HepG2 (cell line): ENCODE results near the gene ASXL1. TPM values are rescaled to one million over a fixed set of nuclear protein-coding genes. Genes with fewer than 3 reads are reported as not detected.

ENCODE experiments used
- ATAC-seq: fragments of 200-7000 bp; cut with Tn5 transposase; 3 replicates; pipeline ENCODE4 v1.9.1; 2020; ENCODE audit warnings: mild to moderate bottlenecking, moderate library complexity
- BruUV-seq: library from RNA; stranded (reverse); fragments of 400-500 nt; replicated peaks from 2 replicates; lab custom pipeline; 2021; lab: Mats Ljungman, UMichigan
- CTCF ChIA-PET: fragments of 300-600 bp; formaldehyde crosslinking; extraction: SDS; loops from one replicate; lab custom pipeline; 2021; ENCODE audit warnings: low total read pairs, inconsistent platforms, low intra/inter-chr PET ratio; lab: Yijun Ruan, JAX
- POLR2A ChIA-PET: fragments of 350-600 bp; sonication (Branson Sonifier 250); formaldehyde crosslinking; loops from one replicate; lab custom pipeline; 2020; ENCODE audit warnings: antibody characterized with exemption, inconsistent platforms; lab: Yijun Ruan, JAX
- DNase-seq: peaks from one replicate; pipeline ENCODE4 v3.0.0-alpha.2; 2015; ENCODE audit warnings: low spot score
- FAIRE-seq: peaks from 3 replicates; lab custom pipeline; 2011; peaks lifted over from hg19 to GRCh38; lab: Jason Lieb, UNC
- H2AFZ ChIP-seq: one replicate; pipeline ENCODE4 v1.6.1; 2011; ENCODE audit warnings: low read length, inconsistent platforms
- H3K27ac ChIP-seq: fragments of 300-600 bp; 3 replicates; pipeline ENCODE4 v1.8.0; 2011; ENCODE audit warnings: mixed run types, mild to moderate bottlenecking, mixed read lengths, low read length, inconsistent platforms; ENCODE audit not compliant: insufficient read depth; ENCODE audit errors: extremely low read length
- H3K27me3 ChIP-seq, 2 experiments: fragments of 200-600 bp in 1 of 2; 2 replicates in 1 of 2; 3 replicates in 1 of 2; pipeline versions ENCODE4 v1.6.0 to v1.8.0; 2011; ENCODE audit warnings: low read length in 2 of 2, mild to moderate bottlenecking in 2 of 2, moderate library complexity in 2 of 2, inconsistent platforms in 1 of 2; ENCODE audit not compliant: insufficient read depth in 2 of 2, control insufficient read depth in 1 of 2
- H3K36me3 ChIP-seq, 2 experiments: fragments of 200-600 bp in 1 of 2; replicated peaks in 1 of 2; 2 replicates in 1 of 2; 3 replicates in 1 of 2; pipeline versions ENCODE4 v1.5.1 to v1.8.0; 2011; ENCODE audit warnings: low read length in 2 of 2, inconsistent platforms in 1 of 2; ENCODE audit not compliant: insufficient read depth in 2 of 2, control insufficient read depth in 1 of 2
- H3K4me1 ChIP-seq: 2 replicates; pipeline ENCODE4 v1.5.1; 2012; ENCODE audit warnings: low read length, inconsistent platforms; ENCODE audit not compliant: insufficient read depth
- H3K4me2 ChIP-seq: 2 replicates; pipeline ENCODE4 v1.6.0; 2011; ENCODE audit warnings: low read depth, low read length, inconsistent platforms
- H3K4me3 ChIP-seq, 3 experiments: fragments of 200-600 bp in 1 of 3; sonication (generic), shearing (Covaris generic) in 1 of 3; replicated peaks in 1 of 3; 2 replicates each; pipeline ENCODE4 v1.5.1; 2011 to 2016; ENCODE audit warnings: low read length in 3 of 3, inconsistent platforms in 2 of 3, low read depth in 2 of 3, mild to moderate bottlenecking in 2 of 3, control low read depth in 1 of 3, mixed read lengths in 1 of 3; ENCODE audit not compliant: insufficient read depth in 1 of 3
- H3K79me2 ChIP-seq: one replicate; pipeline ENCODE4 v1.6.1; 2011; ENCODE audit warnings: low read length, inconsistent platforms; ENCODE audit not compliant: insufficient read depth
- H3K9ac ChIP-seq: 2 replicates; pipeline ENCODE4 v1.6.0; 2011; ENCODE audit warnings: mild to moderate bottlenecking, low read depth, low read length, inconsistent platforms; ENCODE audit not compliant: insufficient read depth
- H3K9me3 ChIP-seq: 2 replicates; pipeline ENCODE4 v1.5.1; 2012; ENCODE audit warnings: mild to moderate bottlenecking, low read length
- H4K20me1 ChIP-seq: 2 replicates; pipeline ENCODE4 v1.6.0; 2011; ENCODE audit warnings: inconsistent platforms, mild to moderate bottlenecking, low read length, moderate library complexity; ENCODE audit not compliant: insufficient read depth
- AGO2 ChIP-seq: fragments of 200-400 bp; formaldehyde crosslinking; optimal IDR thresholded peaks from 2 replicates; pipeline ENCODE3; 2017; ENCODE audit warnings: mild to moderate bottlenecking, low read depth, low read length, moderate library complexity
- EED ChIP-seq: sonication (generic); formaldehyde crosslinking; IDR thresholded peaks from 2 replicates; pipeline ENCODE4 v1.5.0; 2020; ENCODE audit warnings: mild to moderate bottlenecking, missing genetic modification reagents
- FOSL2 ChIP-seq: sonication (generic); formaldehyde crosslinking; IDR thresholded peaks from 2 replicates; pipeline ENCODE4 v1.4.0; 2020; ENCODE audit warnings: missing genetic modification reagents
- FOXP1 ChIP-seq, 2 experiments: fragments of 450-650 bp in 1 of 2; IDR thresholded peaks; 2 replicates each; pipeline ENCODE4 v1.6.1; 2017 to 2018; ENCODE audit warnings: antibody characterized with exemption in 1 of 2
- IRF1 ChIP-seq: sonication (generic); formaldehyde crosslinking; IDR thresholded peaks from 2 replicates; pipeline ENCODE4 v1.4.0; 2020; ENCODE audit warnings: low read depth, mild to moderate bottlenecking, missing genetic modification reagents
- NRL ChIP-seq: sonication (generic); formaldehyde crosslinking; IDR thresholded peaks from 2 replicates; pipeline ENCODE4 v1.5.0; 2020; ENCODE audit warnings: missing genetic modification reagents, mild to moderate bottlenecking, moderate library complexity, borderline replicate concordance
- PHB2 ChIP-seq: fragments of 450-650 bp; IDR thresholded peaks from 2 replicates; pipeline ENCODE4 v1.6.1; 2018; ENCODE audit not compliant: partially characterized antibody
- POLR2A ChIP-seq, 2 experiments: IDR thresholded peaks; 2 replicates each; pipeline ENCODE4 v1.6.1; 2011; ENCODE audit warnings: low read depth in 2 of 2, low read length in 2 of 2, mild to moderate bottlenecking in 1 of 2, moderate library complexity in 1 of 2; ENCODE audit not compliant: insufficient read depth in 1 of 2
- SAFB2 ChIP-seq: sonication (generic); formaldehyde crosslinking; IDR thresholded peaks from 2 replicates; pipeline ENCODE4 v1.5.1; 2020; ENCODE audit warnings: missing genetic modification reagents, low read depth, mild to moderate bottlenecking, borderline replicate concordance
- SALL2 ChIP-seq: sonication (generic); formaldehyde crosslinking; IDR thresholded peaks from 2 replicates; pipeline ENCODE4 v1.8.1; 2023; ENCODE audit warnings: mild to moderate bottlenecking, missing genetic modification reagents, inconsistent platforms
- SKIL ChIP-seq: sonication (generic); formaldehyde crosslinking; IDR thresholded peaks from 2 replicates; pipeline ENCODE4 v1.8.0; 2022; ENCODE audit warnings: missing genetic modification reagents, mild to moderate bottlenecking, moderate library complexity, borderline replicate concordance
- SOX13 ChIP-seq, 3 experiments: fragments of 450-650 bp in 1 of 3; sonication (generic) in 1 of 3; formaldehyde crosslinking in 1 of 3; IDR thresholded peaks in 2 of 3; conservative IDR thresholded peaks in 1 of 3; 2 replicates each; pipeline versions ENCODE4 v1.5.0 to v1.6.1; 2016 to 2020; ENCODE audit warnings: antibody characterized with exemption in 1 of 3, mild to moderate bottlenecking in 1 of 3, missing compliant biosample characterization in 1 of 3, missing genetic modification reagents in 1 of 3, moderate library complexity in 1 of 3
- SPEN ChIP-seq: sonication (generic); formaldehyde crosslinking; IDR thresholded peaks from 2 replicates; pipeline ENCODE4 v1.5.1; 2020; ENCODE audit warnings: low read depth, mild to moderate bottlenecking, missing genetic modification reagents
- ZBTB38 ChIP-seq: sonication (generic); formaldehyde crosslinking; IDR thresholded peaks from 2 replicates; pipeline ENCODE4 v1.5.1; 2020; ENCODE audit warnings: mild to moderate bottlenecking, missing genetic modification reagents
- ZFP36L2 ChIP-seq: sonication (generic); formaldehyde crosslinking; IDR thresholded peaks from 2 replicates; pipeline ENCODE4 v1.4.0; 2020; ENCODE audit warnings: missing genetic modification reagents
- ZFY ChIP-seq: sonication (generic); formaldehyde crosslinking; IDR thresholded peaks from 2 replicates; pipeline ENCODE4 v1.4.0; 2020; ENCODE audit warnings: missing genetic modification reagents
- ZNF292 ChIP-seq: sonication (generic); formaldehyde crosslinking; IDR thresholded peaks from 2 replicates; pipeline ENCODE4 v1.8.1; 2022; ENCODE audit warnings: mild to moderate bottlenecking, low read depth, missing genetic modification reagents, borderline replicate concordance
- ZNF30 ChIP-seq: sonication (generic); formaldehyde crosslinking; IDR thresholded peaks from 2 replicates; pipeline ENCODE4 v1.5.0; 2020; ENCODE audit warnings: mild to moderate bottlenecking, missing genetic modification reagents
- ZNF660 ChIP-seq: sonication (generic); formaldehyde crosslinking; IDR thresholded peaks from 2 replicates; pipeline ENCODE4 v1.5.1; 2020; ENCODE audit warnings: mild to moderate bottlenecking, low read depth, missing genetic modification reagents, borderline replicate concordance
- ZNF776 ChIP-seq: sonication (generic); formaldehyde crosslinking; IDR thresholded peaks from 2 replicates; pipeline ENCODE4 v1.4.0; 2020; ENCODE audit warnings: mild to moderate bottlenecking, missing genetic modification reagents
- ZNF782 ChIP-seq: sonication (generic); formaldehyde crosslinking; IDR thresholded peaks from 2 replicates; pipeline ENCODE4 v1.4.0; 2020; ENCODE audit warnings: missing genetic modification reagents, mild to moderate bottlenecking, borderline replicate concordance
- ZNF788 ChIP-seq: sonication (generic); formaldehyde crosslinking; IDR thresholded peaks from 2 replicates; pipeline ENCODE4 v1.5.0; 2020; ENCODE audit warnings: mild to moderate bottlenecking, missing genetic modification reagents, borderline replicate concordance
- WGBS: methylation state at CpG from one replicate; pipeline ENCODE4 v1.1.6; 2017; ENCODE audit warnings: low lambda C conversion rate; 5-methylcytosine and 5-hydroxymethylcytosine counted together
- in situ Hi-C: cut with HindIII; loops from 2 replicates; pipeline ENCODE4 v1.10.0; 2017; ENCODE audit warnings: low pct_unique_long_range_greater_than_20kb; ENCODE audit not compliant: extremely low pct_ligation_motif_present
- intact Hi-C: fragments of 100-400 bp; cut with micrococcal nuclease; formaldehyde crosslinking; loops from one replicate; pipeline ENCODE4 v1.10.0; 2022; ENCODE audit not compliant: unreplicated experiment
- polyA plus RNA-seq, 8 experiments: library from polyadenylated mRNA; depleted of rRNA in 3 of 8; stranded (reverse) in 7 of 8; unstranded in 1 of 8; fragments of >200 nt; fragmentation: Illumina TruSeq in 4 of 8; extraction: Trizol in 4 of 8; gene quantifications; 2 replicates each; pipeline versions ENCODE4 v1.2.1 to v1.2.3, GENCODE V29; 2011 to 2016; ENCODE audit warnings: low read depth in 4 of 8, missing spikeins in 1 of 8, mixed read lengths in 1 of 8; ENCODE audit not compliant: insufficient read depth in 1 of 8
- total RNA-seq, 5 experiments: library from RNA; depleted of rRNA; stranded (reverse); fragments of >200 nt; fragmentation: Illumina TruSeq; extraction: Trizol; gene quantifications; 2 replicates each; pipeline ENCODE4 v1.2.3, GENCODE V29; 2016; ENCODE audit warnings: low read depth in 1 of 5

ASXL1 gene
- total and polyA plus RNA-seq, 2 of the 13 experiments (the other 11 are each of a cell fraction or from before 2014, with no cell fraction given): 62.1 to 74.8 TPM

- WGBS: 98% methylated on average over 12 of the region's 12 CpGs
- peaks cover 25% of the 10 kb centered on the region for H3K4me1 ChIP-seq
- ChIA-PET CTCF (no interaction called here), POLR2A (no interaction called here)
- H3K79me2 ChIP-seq: no peaks in the 10 kb centered on the region
- ATAC-seq (no peak), FAIRE-seq (no peak), DNase-seq (no peak)
- H3K36me3 ChIP-seq: peaks cover 74 to 88% of the 10 kb centered on the region in 2 experiments
- no peaks in the 10 kb centered on the region for H3K27me3 ChIP-seq
- H3K4me2 ChIP-seq: no peak overlapping the region
- H4K20me1 ChIP-seq: peaks cover 18% of the 10 kb centered on the region; the same call in 1 of the 2 replicates
- BruUV-seq: no TSS peak
- H3K9me3 ChIP-seq: no peaks in the 10 kb centered on the region
- H2AFZ ChIP-seq: no peak overlapping the region
- intact Hi-C loops (loop anchor here (2.0 kb wide), 1 partner anchor 49 kb away; no protein-coding TSS in a partner anchor), in situ Hi-C loops (loop anchor here (10.0 kb wide), 1 partner anchor 61 kb away; no protein-coding TSS in a partner anchor)
- no peak overlapping the region for H3K9ac ChIP-seq
- H3K4me3 ChIP-seq: no peak overlapping the region
- H3K27ac ChIP-seq: no peak overlapping the region
- TF ChIP-seq ZNF30 (no peak), ZNF788 (CRISPR knock-in tag) (0 out of 2 replicates have a peak, but pooled peaks have one; percentile 30), ZNF292 (no peak), FOXP1 (IDR thresholded peaks at IDR 0.05) (no peak), FOXP1 (CRISPR knock-in tag; IDR thresholded peaks at IDR 0.05) (no peak), SKIL (no peak), SAFB2 (CRISPR knock-in tag) (peak; percentile 33; the same call in 1 of the 2 replicates), ZNF776 (CRISPR knock-in tag) (no peak), EED (CRISPR knock-in tag) (0 out of 2 replicates have a peak, but pooled peaks have one; percentile 28), POLR2A (IDR thresholded peaks at IDR 0.05; ENCODE audit: insufficient read depth in 1 of 2, low read depth in 2 of 2, low read length in 2 of 2) (peak in 1 of 2 experiments; percentile 37; a peak in 1 of 4 replicates), ZFY (CRISPR knock-in tag) (no peak), SPEN (0 out of 2 replicates have a peak, but pooled peaks have one; percentile 40), AGO2 (peak; percentile 41), SOX13 (IDR thresholded peaks at IDR 0.05) (no peak), SOX13 (CRISPR knock-in tag; conservative IDR thresholded peaks at IDR 0.05 in 1 of 2, IDR thresholded peaks at IDR 0.05 in 1 of 2) (no peak), ZBTB38 (CRISPR knock-in tag) (0 out of 2 replicates have a peak, but pooled peaks have one; percentile 24), NRL (CRISPR knock-in tag) (0 out of 2 replicates have a peak, but pooled peaks have one; percentile 45), ZNF660 (no peak), ZFP36L2 (no peak), IRF1 (CRISPR knock-in tag) (no peak), PHB2 (no peak), SALL2 (CRISPR knock-in tag) (no peak), ZNF782 (CRISPR knock-in tag) (no peak), FOSL2 (CRISPR knock-in tag) (no peak)
These were observed 77.4 kb downstream of the ASXL1 start for GRCh38 chr20:32435449-32436107.
